Right atrium auricular region (tissue), 2 donors: Measurements from ENCODE around the gene PCNT. TPM values are rescaled to one million over a fixed set of nuclear protein-coding genes. Genes with fewer than 3 reads are reported as not detected.

Experiments
- DNase-seq: peaks from one replicate; pipeline ENCODE4 v3.0.0-alpha.2; 2019; ENCODE audit warnings: low spot score
- H3K27ac ChIP-seq, 2 donors: fragments of 200-600 bp; sonication (generic); 1 replicate in 1 of 2; 2 replicates in 1 of 2; pipeline ENCODE4 v1.5.1; 2016 to 2019
- H3K27me3 ChIP-seq, 2 donors: fragments of 200-600 bp; sonication (generic); one replicate each; pipeline versions ENCODE4 v1.5.1 to v1.6.0; 2017 to 2019
- H3K36me3 ChIP-seq: fragments of 200-600 bp; sonication (generic); one replicate; pipeline ENCODE4 v1.5.1; 2016
- H3K4me1 ChIP-seq, 2 donors: fragments of 200-600 bp; sonication (generic); one replicate each; pipeline versions ENCODE4 v1.5.1 to v1.6.0; 2017 to 2019
- H3K4me3 ChIP-seq, 2 donors: fragments of 200-600 bp; sonication (generic); 1 replicate in 1 of 2; 2 replicates in 1 of 2; pipeline ENCODE4 v1.5.1; 2017 to 2019; ENCODE audit warnings: mild to moderate bottlenecking in 1 of 2, moderate library complexity in 1 of 2
- H3K9me3 ChIP-seq, 2 donors: fragments of 200-600 bp; sonication (generic); one replicate each; pipeline ENCODE4 v1.5.1; 2019
- total RNA-seq, 2 donors: library from RNA; depleted of rRNA; stranded (reverse); fragments of >200 nt; gene quantifications; one replicate each; pipeline ENCODE4 v1.1.0, GENCODE V29; 2016
- TF ChIP-seq, protein P1 (sequence below), 2 donors: fragments of 200-600 bp; sonication (generic); IDR thresholded peaks; one replicate each; pipeline ENCODE4 v1.5.1; 2019; ENCODE audit warnings: antibody characterized with exemption in 2 of 2

PCNT gene
- total RNA-seq, 2 donors from 2014 or later: 31.7 to 40.3 TPM

DNA sequence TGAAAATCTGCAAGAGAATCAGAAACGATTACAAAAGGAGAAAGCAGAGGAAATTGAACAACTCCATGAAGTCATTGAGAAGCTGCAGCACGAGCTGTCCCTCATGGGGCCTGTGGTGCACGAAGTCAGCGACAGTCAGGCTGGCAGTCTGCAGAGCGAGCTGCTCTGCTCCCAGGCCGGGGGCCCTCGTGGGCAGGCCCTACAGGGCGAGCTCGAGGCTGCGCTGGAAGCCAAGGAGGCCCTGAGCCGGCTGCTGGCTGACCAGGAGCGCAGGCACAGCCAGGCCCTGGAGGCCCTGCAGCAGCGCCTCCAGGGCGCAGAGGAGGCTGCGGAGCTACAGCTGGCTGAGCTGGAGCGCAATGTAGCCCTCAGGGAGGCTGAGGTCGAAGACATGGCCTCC lies 87.3 kb downstream of the PCNT start:
- no peaks in the 10 kb centered on the region for H3K9me3 ChIP-seq
- no peaks in the 10 kb centered on the region for H3K4me1 ChIP-seq
- H3K36me3 ChIP-seq: peaks cover 40% of the 10 kb centered on the region
- DNase-seq: no peak
- no peak overlapping the region for H3K27ac ChIP-seq
- no peak overlapping the region for H3K4me3 ChIP-seq
- H3K27me3 ChIP-seq: no peaks in the 10 kb centered on the region
- TF ChIP-seq, protein P1, sequence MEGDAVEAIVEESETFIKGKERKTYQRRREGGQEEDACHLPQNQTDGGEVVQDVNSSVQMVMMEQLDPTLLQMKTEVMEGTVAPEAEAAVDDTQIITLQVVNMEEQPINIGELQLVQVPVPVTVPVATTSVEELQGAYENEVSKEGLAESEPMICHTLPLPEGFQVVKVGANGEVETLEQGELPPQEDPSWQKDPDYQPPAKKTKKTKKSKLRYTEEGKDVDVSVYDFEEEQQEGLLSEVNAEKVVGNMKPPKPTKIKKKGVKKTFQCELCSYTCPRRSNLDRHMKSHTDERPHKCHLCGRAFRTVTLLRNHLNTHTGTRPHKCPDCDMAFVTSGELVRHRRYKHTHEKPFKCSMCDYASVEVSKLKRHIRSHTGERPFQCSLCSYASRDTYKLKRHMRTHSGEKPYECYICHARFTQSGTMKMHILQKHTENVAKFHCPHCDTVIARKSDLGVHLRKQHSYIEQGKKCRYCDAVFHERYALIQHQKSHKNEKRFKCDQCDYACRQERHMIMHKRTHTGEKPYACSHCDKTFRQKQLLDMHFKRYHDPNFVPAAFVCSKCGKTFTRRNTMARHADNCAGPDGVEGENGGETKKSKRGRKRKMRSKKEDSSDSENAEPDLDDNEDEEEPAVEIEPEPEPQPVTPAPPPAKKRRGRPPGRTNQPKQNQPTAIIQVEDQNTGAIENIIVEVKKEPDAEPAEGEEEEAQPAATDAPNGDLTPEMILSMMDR (IDR thresholded peaks at IDR 0.05): no peak

DNA sequence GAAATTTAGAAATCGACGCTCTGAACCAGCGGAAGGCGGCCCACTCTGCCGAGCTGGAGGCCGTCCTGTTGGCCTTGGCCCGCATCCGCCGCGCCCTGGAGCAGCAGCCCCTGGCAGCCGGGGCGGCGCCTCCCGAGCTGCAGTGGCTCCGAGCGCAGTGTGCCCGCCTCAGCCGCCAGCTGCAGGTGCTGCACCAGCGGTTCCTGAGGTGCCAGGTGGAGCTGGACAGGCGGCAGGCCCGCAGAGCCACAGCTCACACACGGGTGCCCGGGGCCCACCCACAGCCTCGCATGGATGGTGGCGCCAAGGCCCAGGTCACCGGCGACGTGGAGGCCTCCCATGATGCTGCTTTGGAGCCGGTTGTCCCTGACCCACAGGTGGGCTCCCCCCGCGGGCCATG lies 87.7 kb downstream of the PCNT start:
- TF ChIP-seq, protein P1 (IDR thresholded peaks at IDR 0.05): no peak

DNA sequence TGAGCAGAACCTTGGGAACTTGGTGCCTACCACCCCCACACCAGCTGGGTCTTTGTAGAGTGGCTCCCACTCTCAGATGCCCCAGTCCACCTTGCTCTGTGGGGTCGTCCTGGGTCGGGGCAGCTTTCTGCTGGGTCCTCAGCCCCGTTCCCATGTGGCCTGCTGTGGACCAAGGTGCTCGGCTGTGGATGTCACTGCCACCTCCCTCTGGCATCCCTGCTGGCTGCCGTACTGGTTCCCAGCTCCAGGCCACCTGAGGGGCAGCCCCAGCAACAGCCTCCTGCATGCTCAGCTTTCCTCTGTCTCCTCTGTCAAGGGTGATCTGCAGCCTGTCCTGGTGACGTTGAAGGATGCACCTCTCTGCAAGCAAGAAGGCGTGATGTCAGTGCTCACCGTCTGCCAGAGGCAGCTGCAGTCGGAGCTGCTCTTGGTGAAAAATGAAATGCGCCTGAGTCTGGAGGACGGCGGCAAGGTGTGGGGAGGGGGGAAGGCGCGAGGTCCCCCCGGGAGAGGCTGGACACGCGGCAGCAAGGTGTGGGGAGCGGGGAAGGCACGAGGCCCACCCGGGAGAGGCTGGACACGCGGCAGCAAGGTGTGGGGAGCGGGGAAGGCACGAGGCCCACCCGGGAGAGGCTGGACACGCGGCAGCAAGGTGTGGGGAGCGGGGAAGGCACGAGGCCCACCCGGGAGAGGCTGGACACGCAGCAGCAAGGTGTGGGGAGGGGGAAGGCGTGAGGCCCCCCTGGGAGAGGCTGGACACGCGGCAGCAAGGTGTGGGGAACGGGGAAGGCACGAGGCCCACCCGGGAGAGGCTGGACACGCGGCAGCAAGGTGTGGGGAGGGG lies 88.8 kb downstream of the PCNT start:
- Histone ChIP-seq H3K4me1 (no peaks in the 10 kb centered on the region), H3K27ac (no peak overlapping the region), H3K36me3 (peaks cover 48% of the 10 kb centered on the region), H3K9me3 (no peaks in the 10 kb centered on the region), H3K27me3 (no peaks in the 10 kb centered on the region), H3K4me3 (no peak overlapping the region)
- no peak for DNase-seq
- TF ChIP-seq, protein P1 (IDR thresholded peaks at IDR 0.05): no peak

More for the DNA sequence above, 87.7 kb downstream of the PCNT start:
- no peaks in the 10 kb centered on the region for H3K9me3 ChIP-seq
- DNase-seq: no peak
- peaks cover 45% of the 10 kb centered on the region for H3K36me3 ChIP-seq
- H3K4me3 ChIP-seq: no peak overlapping the region
- no peaks in the 10 kb centered on the region for H3K4me1 ChIP-seq
- H3K27me3 ChIP-seq: no peaks in the 10 kb centered on the region
- H3K27ac ChIP-seq: no peak overlapping the region

DNA sequence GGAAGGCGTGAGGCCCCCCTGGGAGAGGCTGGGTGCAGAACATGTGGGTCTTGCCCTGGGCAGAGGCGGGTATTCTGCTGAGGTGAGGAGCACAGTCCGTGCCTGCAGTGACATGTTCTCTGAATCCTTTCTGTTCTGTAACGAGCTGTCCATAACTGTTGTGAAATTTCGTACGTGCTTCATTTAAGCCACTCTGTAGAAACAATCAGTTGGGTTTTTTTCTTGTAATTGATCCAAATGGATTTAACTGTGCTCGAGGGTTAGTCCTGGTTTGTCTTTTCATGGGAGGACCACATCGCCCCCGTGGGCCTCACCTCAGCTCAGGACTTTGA lies 89.4 kb downstream of the PCNT start:
- Histone ChIP-seq H3K4me1 (no peaks in the 10 kb centered on the region), H3K36me3 (peaks cover 50% of the 10 kb centered on the region), H3K27me3 (no peaks in the 10 kb centered on the region), H3K27ac (no peak overlapping the region), H3K4me3 (no peak overlapping the region), H3K9me3 (no peaks in the 10 kb centered on the region)
- no peak for DNase-seq
- TF ChIP-seq, protein P1 (IDR thresholded peaks at IDR 0.05): no peak

DNA sequence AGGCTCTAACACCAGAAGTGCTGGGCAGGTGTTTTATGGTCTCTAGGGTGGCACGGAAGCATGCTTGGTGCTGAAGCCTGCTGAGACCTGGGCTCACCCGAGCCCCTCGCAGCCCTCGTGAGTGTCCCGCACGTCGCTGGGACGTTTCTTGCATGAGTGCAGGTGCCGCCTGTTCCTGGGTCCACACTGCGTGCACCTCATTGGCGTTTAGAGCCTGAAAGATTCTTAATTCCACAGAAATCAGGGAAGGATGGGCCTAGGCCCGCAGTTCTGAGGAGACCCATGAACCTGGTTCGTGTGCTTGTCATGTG lies 91.0 kb downstream of the PCNT start:
- no peak for DNase-seq
- Histone ChIP-seq H3K27me3 (no peaks in the 10 kb centered on the region), H3K4me1 (no peaks in the 10 kb centered on the region), H3K36me3 (peaks cover 48% of the 10 kb centered on the region), H3K27ac (no peak overlapping the region), H3K9me3 (no peaks in the 10 kb centered on the region), H3K4me3 (no peak overlapping the region)
- TF ChIP-seq, protein P1 (IDR thresholded peaks at IDR 0.05): no peak

DNA sequence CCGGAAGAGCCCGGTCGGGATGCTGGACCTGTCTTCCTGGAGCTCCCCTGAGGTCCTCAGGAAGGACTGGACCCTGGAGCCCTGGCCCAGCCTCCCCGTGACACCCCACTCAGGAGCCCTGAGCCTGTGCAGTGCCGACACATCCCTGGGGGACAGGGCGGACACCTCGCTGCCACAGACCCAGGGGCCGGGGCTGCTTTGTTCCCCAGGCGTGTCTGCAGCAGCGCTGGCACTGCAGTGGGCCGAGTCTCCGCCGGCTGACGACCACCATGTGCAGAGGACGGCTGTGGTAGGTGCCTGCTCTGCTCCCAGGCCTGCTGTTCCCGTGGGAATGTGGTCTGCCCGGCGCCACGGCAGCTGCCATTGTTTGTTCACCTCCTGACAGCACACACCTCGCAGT lies 92.6 kb downstream of the PCNT start:
- DNase-seq: no peak
- Histone ChIP-seq H3K4me1 (no peaks in the 10 kb centered on the region), H3K4me3 (no peak overlapping the region), H3K27me3 (no peaks in the 10 kb centered on the region), H3K27ac (no peak overlapping the region), H3K9me3 (no peaks in the 10 kb centered on the region), H3K36me3 (peaks cover 34% of the 10 kb centered on the region)
- TF ChIP-seq, protein P1 (IDR thresholded peaks at IDR 0.05): no peak
